Keratinocyte (primary cell): ENCODE data around the gene FAAP20. TPM values are rescaled to one million over a fixed set of nuclear protein-coding genes. Genes with fewer than 3 reads are reported as not detected.

Experiments used
- DNase-seq: peaks from one replicate; pipeline ENCODE4 v3.0.0-alpha.2; 2011; ENCODE audit warnings: low read depth, missing footprints, low spot score
- FAIRE-seq: peaks from 2 replicates; lab custom pipeline; 2011; peaks lifted over from hg19 to GRCh38; lab: Jason Lieb, UNC
- H2AFZ ChIP-seq: 2 replicates; pipeline ENCODE4 v1.6.0; 2012; ENCODE audit warnings: low read length, control low read depth, inconsistent platforms; ENCODE audit not compliant: control insufficient read depth
- H3K27ac ChIP-seq: 2 replicates; pipeline ENCODE4 v1.5.1; 2011; ENCODE audit warnings: low read length; ENCODE audit not compliant: control insufficient read depth, insufficient read depth
- H3K27me3 ChIP-seq: 3 replicates; pipeline ENCODE4 v1.6.0; 2011; ENCODE audit warnings: low read length; ENCODE audit not compliant: control insufficient read depth, insufficient read depth; ENCODE audit errors: extremely low read depth
- H3K36me3 ChIP-seq, 2 experiments: 2 replicates in 1 of 2; 3 replicates in 1 of 2; pipeline ENCODE4 v1.5.1; 2011; ENCODE audit warnings: low read length in 2 of 2, mild to moderate bottlenecking in 1 of 2; ENCODE audit not compliant: control insufficient read depth in 2 of 2, insufficient read depth in 2 of 2; ENCODE audit errors: extremely low read depth in 1 of 2
- H3K4me1 ChIP-seq: 3 replicates; pipeline ENCODE4 v1.5.1; 2011; ENCODE audit warnings: low read length; ENCODE audit not compliant: control insufficient read depth, insufficient read depth; ENCODE audit errors: extremely low read depth
- H3K4me2 ChIP-seq: 3 replicates; pipeline ENCODE4 v1.6.0; 2011; ENCODE audit warnings: low read depth, low read length; ENCODE audit not compliant: control insufficient read depth, insufficient read depth; ENCODE audit errors: extremely low read depth
- H3K4me3 ChIP-seq, 3 experiments: fragments of 200-600 bp in 1 of 3; sonication (generic) in 1 of 3; 2 replicates in 2 of 3; 3 replicates in 1 of 3; pipeline ENCODE4 v1.5.1; 2011 to 2016; ENCODE audit warnings: low read length in 3 of 3, mild to moderate bottlenecking in 3 of 3, control low read depth in 2 of 3, inconsistent platforms in 1 of 3, low read depth in 1 of 3, mixed read lengths in 1 of 3, mixed run types in 1 of 3, moderate library complexity in 1 of 3; ENCODE audit not compliant: control insufficient read depth in 2 of 3, insufficient read depth in 2 of 3; ENCODE audit errors: extremely low read depth in 1 of 3
- H3K79me2 ChIP-seq: 2 replicates; pipeline ENCODE4 v1.6.0; 2012; ENCODE audit warnings: low read length; ENCODE audit not compliant: control insufficient read depth, insufficient read depth
- H3K9ac ChIP-seq: 3 replicates; pipeline ENCODE4 v1.6.0; 2011; ENCODE audit warnings: low read length; ENCODE audit not compliant: control insufficient read depth, insufficient read depth; ENCODE audit errors: extremely low read depth
- H3K9me1 ChIP-seq: 3 replicates; pipeline ENCODE4 v1.6.0; 2011; ENCODE audit warnings: low read length; ENCODE audit not compliant: control insufficient read depth, insufficient read depth; ENCODE audit errors: extremely low read depth
- H3K9me3 ChIP-seq: 2 replicates; pipeline ENCODE4 v1.5.1; 2012; ENCODE audit warnings: low read depth, low read length; ENCODE audit not compliant: control insufficient read depth
- H4K20me1 ChIP-seq: 3 replicates; pipeline ENCODE4 v1.6.0; 2011; ENCODE audit warnings: low read length; ENCODE audit not compliant: control insufficient read depth, insufficient read depth; ENCODE audit errors: extremely low read depth
- EZH2 ChIP-seq: IDR thresholded peaks from one replicate; pipeline ENCODE4 v1.6.1; 2012; ENCODE audit warnings: inconsistent platforms, mild to moderate bottlenecking, low read length, moderate library complexity
- dilution Hi-C: fragments of 300-500 bp; cut with MboI; formaldehyde crosslinking; loops from one replicate; pipeline ENCODE4 v1.7.0; 2020; ENCODE audit warnings: low sequenced_read_pairs; ENCODE audit not compliant: extremely low pct_ligation_motif_present
- polyA plus RNA-seq, 5 experiments: library from polyadenylated mRNA; depleted of rRNA in 3 of 5; stranded (reverse) in 3 of 5; stranded (forward) in 1 of 5; unstranded in 1 of 5; fragments of >200 nt; gene quantifications; 1 replicate in 1 of 5; 2 replicates in 3 of 5; 3 replicates in 1 of 5; pipeline versions ENCODE4 v1.2.1 to v1.2.3, GENCODE V29; 2011 to 2012; ENCODE audit warnings: missing spikeins in 2 of 5, low read depth in 1 of 5, low replicate concordance in 1 of 5
- TF ChIP-seq, protein P1 (sequence below), 3 experiments: IDR thresholded peaks in 1 of 3; conservative IDR thresholded peaks in 1 of 3; optimal IDR thresholded peaks in 1 of 3; 2 replicates in 2 of 3; 3 replicates in 1 of 3; pipeline versions ENCODE3 to v1.5.1; 2011; ENCODE audit warnings: low read length in 3 of 3, mild to moderate bottlenecking in 3 of 3, moderate library complexity in 2 of 3, control low read depth in 1 of 3, inconsistent platforms in 1 of 3; ENCODE audit not compliant: insufficient read depth in 2 of 3; ENCODE audit errors: extremely low read depth in 1 of 3

FAAP20 gene
- polyA plus RNA-seq, 1 donor (not counting 4 experiments of a cell fraction or from before 2014, with no cell fraction given) = 7.3 TPM

DNA sequence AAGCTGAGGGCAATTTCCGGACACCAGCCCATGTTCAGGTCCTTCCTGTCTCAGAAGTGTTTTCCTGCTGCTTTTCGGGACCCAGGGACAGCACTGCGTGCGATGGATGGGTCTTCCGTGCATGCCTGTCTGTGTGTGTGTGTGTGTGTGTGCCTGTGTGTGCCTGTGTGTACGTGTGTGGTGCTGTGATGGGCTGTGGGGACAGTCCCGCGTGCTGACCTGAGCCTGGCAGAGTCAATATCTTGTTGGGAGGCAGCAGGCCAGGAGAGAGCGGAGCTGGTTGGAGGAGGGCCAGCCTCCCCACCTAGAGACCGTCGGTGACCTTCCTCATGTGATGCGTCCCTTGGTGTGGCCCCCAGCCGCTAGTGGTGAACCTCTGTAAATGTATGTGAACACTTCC is 47.2 kb upstream of the FAAP20 start:
- Histone ChIP-seq H3K9me3 (no peaks in the 10 kb centered on the region), H3K4me3 (no peak overlapping the region), H4K20me1 (peaks cover 36% of the 10 kb centered on the region), H3K4me2 (no peak overlapping the region), H3K27ac (no peak overlapping the region), H3K4me1 (peaks cover 21% of the 10 kb centered on the region), H2AFZ (no peak overlapping the region), H3K79me2 (peaks cover 98% of the 10 kb centered on the region), H3K27me3 (no peaks in the 10 kb centered on the region), H3K9ac (no peak overlapping the region), H3K9me1 (peaks cover 5% of the 10 kb centered on the region), H3K36me3 (peaks cover 4 to 15% of the 10 kb centered on the region in 2 experiments)
- DNase-seq = no peak
- dilution Hi-C loops = no loop called here
- TF ChIP-seq EZH2 = no peak
- TF ChIP-seq, protein P1, sequence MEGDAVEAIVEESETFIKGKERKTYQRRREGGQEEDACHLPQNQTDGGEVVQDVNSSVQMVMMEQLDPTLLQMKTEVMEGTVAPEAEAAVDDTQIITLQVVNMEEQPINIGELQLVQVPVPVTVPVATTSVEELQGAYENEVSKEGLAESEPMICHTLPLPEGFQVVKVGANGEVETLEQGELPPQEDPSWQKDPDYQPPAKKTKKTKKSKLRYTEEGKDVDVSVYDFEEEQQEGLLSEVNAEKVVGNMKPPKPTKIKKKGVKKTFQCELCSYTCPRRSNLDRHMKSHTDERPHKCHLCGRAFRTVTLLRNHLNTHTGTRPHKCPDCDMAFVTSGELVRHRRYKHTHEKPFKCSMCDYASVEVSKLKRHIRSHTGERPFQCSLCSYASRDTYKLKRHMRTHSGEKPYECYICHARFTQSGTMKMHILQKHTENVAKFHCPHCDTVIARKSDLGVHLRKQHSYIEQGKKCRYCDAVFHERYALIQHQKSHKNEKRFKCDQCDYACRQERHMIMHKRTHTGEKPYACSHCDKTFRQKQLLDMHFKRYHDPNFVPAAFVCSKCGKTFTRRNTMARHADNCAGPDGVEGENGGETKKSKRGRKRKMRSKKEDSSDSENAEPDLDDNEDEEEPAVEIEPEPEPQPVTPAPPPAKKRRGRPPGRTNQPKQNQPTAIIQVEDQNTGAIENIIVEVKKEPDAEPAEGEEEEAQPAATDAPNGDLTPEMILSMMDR (optimal IDR thresholded peaks at IDR 0.05 in 1 of 3, IDR thresholded peaks at IDR 0.05 in 1 of 3, conservative IDR thresholded peaks at IDR 0.05 in 1 of 3; ENCODE audit: extremely low read depth in 1 of 3, insufficient read depth in 2 of 3, low read length in 3 of 3) = no peak
- FAIRE-seq = no peak

DNA sequence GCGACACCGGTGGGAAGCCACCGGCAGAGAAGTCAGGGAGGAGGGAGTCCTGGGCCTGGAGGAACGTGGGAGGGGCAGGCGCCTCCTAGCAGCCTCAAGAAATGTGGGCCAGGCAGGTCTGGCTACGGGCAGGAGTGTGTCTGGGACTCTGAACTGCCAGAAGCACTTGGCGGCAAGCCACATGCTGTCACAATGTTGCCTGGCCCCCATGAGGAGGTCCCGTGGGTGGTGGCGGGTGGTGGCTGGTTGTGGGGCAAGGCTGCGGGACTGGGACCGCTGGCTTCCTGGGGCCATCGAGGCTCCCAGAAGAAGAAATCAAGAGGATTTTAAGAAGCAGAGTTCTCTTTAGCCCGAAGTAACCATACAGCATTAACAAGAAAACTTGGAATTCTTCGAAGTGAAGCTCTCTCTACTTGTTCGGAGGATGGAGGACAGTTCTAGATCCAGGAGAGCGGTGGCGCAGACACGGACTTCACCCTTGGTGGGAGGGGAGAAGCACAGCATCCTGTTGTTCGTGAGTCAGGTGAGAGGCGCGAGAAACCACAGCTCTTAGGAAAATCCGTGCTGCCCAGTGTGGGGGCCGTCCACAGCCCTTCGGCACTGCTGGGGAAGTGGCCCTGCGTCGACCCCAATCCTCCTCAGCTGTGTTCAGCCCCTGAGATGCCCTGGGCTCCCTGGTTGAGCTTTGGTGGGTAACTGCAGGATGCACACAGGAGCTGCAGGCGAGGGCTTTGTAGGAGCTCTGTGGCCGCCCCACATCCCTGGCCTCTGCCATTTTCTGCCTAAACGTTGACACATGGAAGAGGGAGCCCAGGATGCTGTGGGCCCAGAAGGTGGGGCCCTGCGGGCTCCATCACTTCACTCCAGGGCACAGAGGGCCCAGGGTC is 45.9 kb upstream of the FAAP20 start:
- Histone ChIP-seq H3K4me3 (no peak overlapping the region), H3K36me3 (peaks cover 4 to 15% of the 10 kb centered on the region in 2 experiments), H4K20me1 (peaks cover 37% of the 10 kb centered on the region), H3K27me3 (no peaks in the 10 kb centered on the region), H3K9me3 (no peaks in the 10 kb centered on the region), H3K79me2 (peaks cover 97% of the 10 kb centered on the region), H3K9me1 (peaks cover 5% of the 10 kb centered on the region), H3K27ac (no peak overlapping the region), H2AFZ (no peak overlapping the region), H3K9ac (no peak overlapping the region), H3K4me1 (peaks cover 13% of the 10 kb centered on the region), H3K4me2 (no peak overlapping the region)
- no peak for DNase-seq
- dilution Hi-C loops = no loop called here
- FAIRE-seq = no peak
- TF ChIP-seq, protein P1 (optimal IDR thresholded peaks at IDR 0.05 in 1 of 3, IDR thresholded peaks at IDR 0.05 in 1 of 3, conservative IDR thresholded peaks at IDR 0.05 in 1 of 3; ENCODE audit: extremely low read depth in 1 of 3, insufficient read depth in 2 of 3, low read length in 3 of 3) = no peak
- TF ChIP-seq EZH2 = no peak
